WERI-Rb-1 (cell line): ENCODE data around the gene RFX6.

Experiments used
- DNase-seq: peaks from one replicate; pipeline ENCODE4 v3.0.0-alpha.2; 2020
- H3K27ac ChIP-seq: fragments of 250-450 bp; sonication (Bioruptor Pico); 2 replicates; pipeline ENCODE4 v1.5.1; 2020; ENCODE audit warnings: mild to moderate bottlenecking, moderate library complexity
- H3K27me3 ChIP-seq: fragments of 250-450 bp; sonication (Bioruptor Pico); 2 replicates; pipeline ENCODE4 v1.5.1; 2021; ENCODE audit warnings: mild to moderate bottlenecking, low read depth, moderate library complexity; ENCODE audit not compliant: insufficient read depth, severe bottlenecking
- H3K36me3 ChIP-seq: fragments of 250-450 bp; sonication (Bioruptor Pico); 2 replicates; pipeline ENCODE4 v1.5.1; 2020; ENCODE audit warnings: mild to moderate bottlenecking, moderate library complexity
- H3K4me3 ChIP-seq: 2 replicates; pipeline ENCODE4 v1.5.1; 2011; ENCODE audit warnings: low read depth, mild to moderate bottlenecking, control low read depth, low read length
- H3K9me3 ChIP-seq: fragments of 250-450 bp; sonication (Bioruptor Pico); 2 replicates; pipeline ENCODE4 v1.5.1; 2021; ENCODE audit warnings: mild to moderate bottlenecking, moderate library complexity; ENCODE audit not compliant: severe bottlenecking
- CTCF ChIP-seq: IDR thresholded peaks from 2 replicates; pipeline ENCODE4 v1.5.1; 2011; ENCODE audit warnings: low read depth, mild to moderate bottlenecking, control low read depth, inconsistent platforms, low read length

RFX6 gene

GRCh38 chr6:116931456-116931855 is 54.4 kb downstream of the RFX6 start:
- no peak overlapping the region for H3K4me3 ChIP-seq
- H3K27ac ChIP-seq, result no peak overlapping the region
- TF ChIP-seq CTCF, result no peak
- H3K9me3 ChIP-seq, result no peaks in the 10 kb centered on the region
- H3K27me3 ChIP-seq, result no peaks in the 10 kb centered on the region
- no peak for DNase-seq
- H3K36me3 ChIP-seq, result no peaks in the 10 kb centered on the region

GRCh38 chr6:116932496-116932895 is 55.5 kb downstream of the RFX6 start:
- Histone ChIP-seq H3K4me3 (no peak overlapping the region), H3K36me3 (no peaks in the 10 kb centered on the region), H3K27me3 (no peaks in the 10 kb centered on the region), H3K27ac (no peak overlapping the region), H3K9me3 (no peaks in the 10 kb centered on the region)
- DNase-seq, result no peak
- TF ChIP-seq CTCF, result no peak

GRCh38 chr6:116933485-116933884 is 56.4 kb downstream of the RFX6 start:
- H3K27ac ChIP-seq, result no peak overlapping the region
- H3K9me3 ChIP-seq, result no peaks in the 10 kb centered on the region
- no peaks in the 10 kb centered on the region for H3K36me3 ChIP-seq
- H3K4me3 ChIP-seq, result no peak overlapping the region
- H3K27me3 ChIP-seq, result no peaks in the 10 kb centered on the region
- no peak for DNase-seq
- no peak for TF ChIP-seq CTCF

- Histone ChIP-seq H3K36me3 (no peaks in the 10 kb centered on the region), H3K27me3 (no peaks in the 10 kb centered on the region), H3K9me3 (no peaks in the 10 kb centered on the region), H3K4me3 (no peak overlapping the region), H3K27ac (no peak overlapping the region)
- no peak for DNase-seq
- TF ChIP-seq CTCF, result no peak
These were observed 61.3 kb downstream of the RFX6 start for GRCh38 chr6:116938305-116938704.

GRCh38 chr6:116941727-116942126 is 64.7 kb downstream of the RFX6 start:
- no peaks in the 10 kb centered on the region for H3K27me3 ChIP-seq
- H3K4me3 ChIP-seq, result no peak overlapping the region
- no peak overlapping the region for H3K27ac ChIP-seq
- DNase-seq, result no peak
- no peaks in the 10 kb centered on the region for H3K36me3 ChIP-seq
- no peaks in the 10 kb centered on the region for H3K9me3 ChIP-seq
- TF ChIP-seq CTCF, result no peak

GRCh38 chr6:116945809-116946208 is 68.8 kb downstream of the RFX6 start:
- Histone ChIP-seq H3K36me3 (no peaks in the 10 kb centered on the region), H3K4me3 (no peak overlapping the region), H3K9me3 (no peaks in the 10 kb centered on the region), H3K27me3 (no peaks in the 10 kb centered on the region), H3K27ac (no peak overlapping the region)
- no peak for TF ChIP-seq CTCF
- no peak for DNase-seq
